Measurements from ENCODE around the gene NOLC1. TPM values are rescaled to one million over a fixed set of nuclear protein-coding genes. Genes with fewer than 3 reads are reported as not detected.

The NOLC1 gene
- total and polyA plus RNA-seq, 2 of the 13 experiments (the other 11 are each of a cell fraction or from before 2014, with no cell fraction given): 50.6 to 81.0 TPM

- TF ChIP-seq ZNF552 (CRISPR knock-in tag; IDR thresholded peaks at IDR 0.05; ENCODE audit: borderline replicate concordance): no peak; the same call in 1 of the 2 replicates
- TF ChIP-seq HMGXB3 (CRISPR knock-in tag; IDR thresholded peaks at IDR 0.05; ENCODE audit: borderline replicate concordance): no peak; the same call in 1 of the 2 replicates
- TF ChIP-seq NR2F2 (IDR thresholded peaks at IDR 0.05; ENCODE audit: borderline replicate concordance, low read depth): no peak
- no peak for TF ChIP-seq ZNF12 (CRISPR knock-in tag; IDR thresholded peaks at IDR 0.05)
- 0 out of 2 replicates have a peak, but pooled peaks have one; percentile 18 for TF ChIP-seq TBX2 (CRISPR knock-in tag; IDR thresholded peaks at IDR 0.05; ENCODE audit: borderline replicate concordance)
- TF ChIP-seq ZNF143 (CRISPR knock-in tag; IDR thresholded peaks at IDR 0.05): no peak
- no peak for TF ChIP-seq ZSCAN5A (CRISPR knock-in tag; IDR thresholded peaks at IDR 0.05; ENCODE audit: borderline replicate concordance)
- TF ChIP-seq, protein P1, sequence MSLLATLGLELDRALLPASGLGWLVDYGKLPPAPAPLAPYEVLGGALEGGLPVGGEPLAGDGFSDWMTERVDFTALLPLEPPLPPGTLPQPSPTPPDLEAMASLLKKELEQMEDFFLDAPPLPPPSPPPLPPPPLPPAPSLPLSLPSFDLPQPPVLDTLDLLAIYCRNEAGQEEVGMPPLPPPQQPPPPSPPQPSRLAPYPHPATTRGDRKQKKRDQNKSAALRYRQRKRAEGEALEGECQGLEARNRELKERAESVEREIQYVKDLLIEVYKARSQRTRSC (CRISPR knock-in tag; IDR thresholded peaks at IDR 0.05; ENCODE audit: low read depth): no peak
- no peak for TF ChIP-seq ZNF530 (CRISPR knock-in tag; IDR thresholded peaks at IDR 0.05; ENCODE audit: low read depth)
- TF ChIP-seq ZNF20 (CRISPR knock-in tag; IDR thresholded peaks at IDR 0.05): no peak
- TF ChIP-seq EZH2 (conservative IDR thresholded peaks at IDR 0.05; ENCODE audit: low read depth, low read length): no peak
- TF ChIP-seq HNRNPK (IDR thresholded peaks at IDR 0.05; ENCODE audit: low read depth, low read length, poor library complexity, severe bottlenecking): no peak
- TF ChIP-seq, protein P2, sequence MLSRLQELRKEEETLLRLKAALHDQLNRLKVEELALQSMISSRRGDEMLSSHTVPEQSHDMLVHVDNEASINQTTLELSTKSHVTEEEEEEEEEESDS (CRISPR knock-in tag; IDR thresholded peaks at IDR 0.05; ENCODE audit: borderline replicate concordance): no peak
- no peak for TF ChIP-seq ZBTB38 (CRISPR knock-in tag; IDR thresholded peaks at IDR 0.05)
- TF ChIP-seq ZNF556 (CRISPR knock-in tag; IDR thresholded peaks at IDR 0.05; ENCODE audit: borderline replicate concordance): no peak
- TF ChIP-seq HCFC1 (IDR thresholded peaks at IDR 0.05; ENCODE audit: low read depth, low read length): no peak
- no peak for TF ChIP-seq NFYC (CRISPR knock-in tag; IDR thresholded peaks at IDR 0.05)
- no peak; the same call in 1 of the 2 replicates for TF ChIP-seq ZMYM3 (CRISPR knock-in tag; IDR thresholded peaks at IDR 0.05)
- no peak for TF ChIP-seq ZFY (CRISPR knock-in tag; IDR thresholded peaks at IDR 0.05)
- TF ChIP-seq ZFAT (CRISPR knock-in tag; conservative IDR thresholded peaks at IDR 0.05): no peak
These were observed 18.6 kb upstream of the NOLC1 start (continued) for GRCh38 chr10:102133373-102134195.

Measured in HepG2 (cell line).